Measurements from ENCODE around the gene ARL6IP4.
A peak's percentile ranks its signal among the peaks of the same experiment; 100 is the strongest.

ARL6IP4 gene

GRCh38 chr12:122958198-122958888, 22.1 kb upstream of the ARL6IP4 start:
- DNase-seq (ENCODE audit: low read depth in 1 of 2, low spot score in 1 of 2), result no peak

- DNase-seq (ENCODE audit: low read depth in 1 of 2, low spot score in 1 of 2), result no peak
These were observed 20.8 kb upstream of the ARL6IP4 start for GRCh38 chr12:122959566-122960192.

- DNase-seq (ENCODE audit: low read depth in 1 of 2, low spot score in 1 of 2), result no peak
These were observed 20.3 kb upstream of the ARL6IP4 start for GRCh38 chr12:122960193-122960569.

GRCh38 chr12:122961531-122962329, 18.8 kb upstream of the ARL6IP4 start:
- no peak for DNase-seq (ENCODE audit: low read depth in 1 of 2, low spot score in 1 of 2)

- no peak for DNase-seq (ENCODE audit: low read depth in 1 of 2, low spot score in 1 of 2)
These were observed 16.6 kb upstream of the ARL6IP4 start for GRCh38 chr12:122963941-122964265.

GRCh38 chr12:122964439-122965257, 15.8 kb upstream of the ARL6IP4 start:
- DNase-seq (ENCODE audit: low read depth in 1 of 2, low spot score in 1 of 2), result no peak

GRCh38 chr12:122965321-122965751, 15.1 kb upstream of the ARL6IP4 start:
- DNase-seq (ENCODE audit: low read depth in 1 of 2, low spot score in 1 of 2), result no peak

GRCh38 chr12:122965851-122966742, 14.4 kb upstream of the ARL6IP4 start, which contains the start of gene ABCB9:
Gene ABCB9 (minus strand): TSS chr12:122966463. CDS start chr12:122960235, 6,228 bp downstream.
- DNase-seq (ENCODE audit: low read depth in 1 of 2, low spot score in 1 of 2), result peak; percentile 90 to 92

- DNase-seq (ENCODE audit: low read depth in 1 of 2, low spot score in 1 of 2), result no peak
These were observed 13.5 kb upstream of the ARL6IP4 start for GRCh38 chr12:122966743-122967550.

- no peak for DNase-seq (ENCODE audit: low read depth in 1 of 2, low spot score in 1 of 2)
These were observed 12.4 kb upstream of the ARL6IP4 start for GRCh38 chr12:122968104-122968503.

GRCh38 chr12:122969676-122970075, 10.8 kb upstream of the ARL6IP4 start:
- DNase-seq (ENCODE audit: low read depth in 1 of 2, low spot score in 1 of 2), result no peak

- peak; percentile 99 to 100 for DNase-seq (ENCODE audit: low read depth in 1 of 2, low spot score in 1 of 2)
These were observed 6.1 kb upstream of the ARL6IP4 start for GRCh38 chr12:122974274-122974891.

- DNase-seq (ENCODE audit: low read depth in 1 of 2, low spot score in 1 of 2), result peak; percentile 82 to 89
These were observed 5.3 kb upstream of the ARL6IP4 start, which contains the start of gene OGFOD2 for GRCh38 chr12:122974892-122975789. Gene OGFOD2 (plus strand): TSS chr12:122975244. CDS start chr12:122975252, 8 bp downstream.

- DNase-seq (ENCODE audit: low read depth in 1 of 2, low spot score in 1 of 2), result no peak
These were observed 4.5 kb upstream of the ARL6IP4 start for GRCh38 chr12:122975790-122976647.

GRCh38 chr12:122976648-122976975, 3.9 kb upstream of the ARL6IP4 start:
- DNase-seq (ENCODE audit: low read depth in 1 of 2, low spot score in 1 of 2), result no peak

- DNase-seq (ENCODE audit: low read depth in 1 of 2, low spot score in 1 of 2), result no peak
These were observed 3.3 kb upstream of the ARL6IP4 start for GRCh38 chr12:122977153-122977552.
